ENCODE data around the gene OR56A1.
A peak's percentile ranks its signal among the peaks of the same experiment; 100 is the strongest.

The OR56A1 gene

DNA sequence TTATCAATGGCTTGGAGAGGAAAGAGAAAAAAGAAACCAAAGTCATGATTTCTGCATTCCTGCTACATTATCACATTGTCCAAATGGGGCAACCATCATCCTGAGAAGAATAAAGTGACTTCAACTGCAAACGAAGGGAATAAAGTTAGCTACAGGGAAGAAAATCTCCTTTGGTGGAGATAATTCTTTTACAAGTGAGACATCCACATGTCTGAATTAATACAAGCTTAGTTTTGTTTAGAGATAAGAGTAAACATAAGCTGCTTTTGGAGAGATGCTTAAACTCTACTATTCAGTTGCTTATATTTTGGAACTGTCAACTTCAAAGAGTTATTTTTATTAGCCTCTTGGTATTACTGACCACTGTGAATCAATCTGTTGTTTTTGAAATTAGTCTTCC lies 43.7 kb downstream of the OR56A1 start, which contains the start of gene OR52L1:
TSS of gene OR52L1 (minus strand) at position 101 of the 400 bp plus-strand sequence. CDS start at position 46, 55 bp downstream.
- no peak for DNase-seq

DNA sequence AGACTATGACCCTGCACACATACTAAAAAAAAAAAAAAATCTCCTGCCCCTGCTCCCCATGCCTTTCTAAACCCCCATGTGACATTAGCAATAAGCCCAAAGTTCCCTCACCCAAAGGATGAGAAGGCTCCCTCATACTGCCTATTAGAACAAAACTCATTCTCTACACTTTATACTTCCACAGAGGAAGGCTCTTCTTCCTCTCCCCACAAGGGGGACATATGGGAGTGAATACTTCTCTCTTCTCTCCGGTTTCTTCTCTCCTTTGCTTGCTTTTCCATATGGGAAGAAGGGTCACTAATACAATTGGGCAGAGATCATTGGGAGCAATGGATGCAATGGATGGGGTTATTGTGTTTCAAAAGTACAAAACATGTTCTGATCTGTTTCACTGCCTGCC lies 47.1 kb downstream of the OR56A1 start:
- no peak for DNase-seq

DNA sequence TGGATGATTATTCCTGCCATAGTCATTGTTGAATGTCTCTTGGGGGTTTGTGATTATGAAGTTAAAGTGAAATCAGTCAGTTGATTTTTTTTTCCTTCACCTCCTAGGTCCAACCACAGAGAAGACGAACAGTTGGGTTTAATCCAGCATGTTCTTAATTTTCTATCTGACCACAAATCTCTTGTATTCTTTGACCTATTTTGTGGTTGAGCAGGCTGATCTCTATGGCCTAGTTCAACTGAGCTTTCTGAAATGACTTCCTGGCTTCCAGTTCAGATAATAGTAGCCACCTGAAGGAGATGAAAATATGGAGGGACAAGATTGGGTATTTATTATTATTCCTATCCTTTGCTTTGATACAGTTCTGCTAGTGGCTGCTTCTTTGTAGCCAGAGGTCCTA lies 57.0 kb downstream of the OR56A1 start:
- peak in 1 of 2 donors; percentile 4 for DNase-seq

All from CD4-positive, alpha-beta T cell treated with Interferon alpha-2 for 1 hour (primary cell).